GM19099 (cell line): ENCODE measurements around the gene THNSL1.

Source experiments
- POLR2A ChIP-seq: IDR thresholded peaks from 3 replicates; pipeline ENCODE4 v1.6.1; 2011; ENCODE audit warnings: low read depth; ENCODE audit not compliant: insufficient read length; ENCODE audit errors: extremely low read depth

The THNSL1 gene

DNA sequence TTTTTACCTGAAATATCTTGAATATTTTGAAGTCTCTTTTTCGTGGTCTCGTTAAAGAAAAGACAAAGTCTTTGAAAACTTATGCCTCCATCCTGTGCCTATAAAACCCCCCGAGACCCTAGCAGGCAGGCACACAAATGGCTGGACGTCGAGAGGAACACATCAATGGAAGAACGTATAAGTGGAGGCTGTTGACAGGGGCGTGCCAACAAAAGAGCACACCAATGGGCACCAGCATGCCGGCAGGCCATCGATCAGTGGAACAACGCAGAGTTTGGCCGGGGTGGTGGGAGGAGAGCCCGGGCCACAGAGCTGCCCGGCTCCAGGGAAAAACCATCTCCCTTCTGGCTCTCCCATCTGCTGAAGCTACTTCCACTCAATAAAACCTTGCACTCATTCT, 25.1 kb upstream of the THNSL1 start:
- no peak for TF ChIP-seq POLR2A

DNA sequence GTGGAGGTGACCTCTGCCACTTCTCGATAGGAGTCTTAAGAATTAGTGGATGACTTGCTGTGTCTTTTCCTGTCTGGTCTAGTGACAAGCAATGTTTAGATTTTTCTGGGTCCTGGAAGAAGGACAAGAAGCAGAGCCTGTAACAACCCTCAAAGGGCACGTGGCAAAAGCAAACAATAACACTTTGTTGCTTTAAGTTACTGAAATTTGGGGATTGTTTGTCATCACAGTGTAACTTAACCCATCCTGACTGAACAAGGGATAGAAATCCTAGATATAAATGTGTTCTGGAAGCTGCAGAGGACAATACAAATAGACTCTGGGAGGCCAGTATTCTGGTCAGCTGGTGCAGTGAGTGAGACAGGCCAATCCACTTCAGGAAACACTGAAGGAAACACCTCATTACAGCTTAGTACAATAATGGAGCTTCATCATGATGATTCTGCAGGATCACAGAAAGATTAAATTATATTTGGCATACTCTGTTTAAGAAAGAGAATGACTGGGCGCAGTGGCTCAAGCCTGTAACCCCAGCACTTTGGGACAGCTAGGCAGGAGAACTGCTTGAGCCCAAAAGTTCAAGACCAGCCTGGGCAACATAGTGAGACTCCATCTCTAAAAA, 23.8 kb upstream of the THNSL1 start:
- TF ChIP-seq POLR2A = no peak

DNA sequence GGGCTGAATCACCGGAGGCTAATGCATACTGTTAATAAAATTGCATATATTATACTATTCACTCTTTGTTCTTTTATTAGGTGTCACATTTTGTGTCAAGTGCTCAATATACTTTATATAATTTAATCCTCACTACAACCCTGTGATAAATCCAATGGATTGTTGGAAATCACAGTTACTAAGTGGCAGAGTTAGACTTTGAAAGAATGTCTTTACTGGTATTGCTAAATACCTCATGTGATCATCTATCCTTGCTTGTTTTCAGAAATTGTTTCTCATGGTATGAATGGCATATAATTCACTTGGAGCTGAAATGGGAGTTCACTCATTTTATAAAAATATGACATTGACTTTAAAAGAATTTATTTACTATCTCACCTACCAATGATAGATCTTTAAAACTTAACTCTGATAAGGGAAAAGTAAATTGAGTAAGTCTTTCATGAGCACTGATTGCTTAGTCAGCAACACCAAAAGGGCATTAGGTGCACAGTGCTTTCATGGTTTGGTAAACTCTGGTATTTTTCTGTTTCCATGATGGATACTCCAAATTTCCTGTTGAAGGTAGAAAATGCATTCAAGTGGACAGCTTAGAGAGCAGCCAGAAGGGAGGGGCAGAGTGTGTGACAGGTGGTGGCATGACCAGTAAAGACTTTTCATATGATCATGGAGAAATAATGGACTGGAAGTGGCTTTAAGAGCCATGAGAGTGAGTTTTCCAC, 23.0 kb upstream of the THNSL1 start:
- no peak for TF ChIP-seq POLR2A

DNA sequence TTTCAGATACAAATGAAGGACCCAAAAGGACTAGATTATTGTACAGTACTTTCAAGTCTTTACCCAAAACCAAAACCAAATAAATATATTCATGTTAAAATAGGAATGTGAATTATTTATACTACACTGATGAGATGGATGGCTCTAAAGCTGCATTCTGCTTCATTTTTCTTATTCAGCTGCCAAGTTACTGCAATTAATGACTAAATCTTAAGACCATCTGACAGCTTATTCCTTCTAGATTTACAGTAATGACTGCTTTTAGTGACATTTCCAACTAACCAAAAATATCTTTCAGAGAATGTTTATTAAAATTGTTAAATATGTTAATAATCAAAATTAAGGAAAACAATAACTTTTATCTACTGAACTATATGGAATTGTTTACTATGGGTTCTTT, 21.3 kb upstream of the THNSL1 start:
- no peak for TF ChIP-seq POLR2A

DNA sequence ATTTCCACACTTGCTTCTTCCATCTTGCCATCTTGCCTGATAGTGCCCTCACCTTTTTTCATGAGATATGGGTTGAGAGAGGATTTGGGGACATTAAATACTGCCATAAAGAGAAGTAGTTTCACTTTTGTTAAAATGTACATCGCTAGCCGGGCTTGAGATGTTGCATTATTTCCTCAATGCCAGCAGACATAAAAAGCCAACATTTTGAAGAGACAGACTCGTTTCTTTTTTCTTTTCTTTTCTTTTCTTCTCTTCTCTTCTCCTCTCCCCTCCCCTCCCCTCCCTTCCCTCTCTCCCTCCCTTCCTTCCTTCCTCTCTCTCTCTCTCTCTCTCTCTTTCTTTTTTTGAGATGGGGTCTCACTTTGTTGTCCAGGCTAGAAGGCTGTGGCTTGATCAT, 18.4 kb upstream of the THNSL1 start:
- no peak for TF ChIP-seq POLR2A

DNA sequence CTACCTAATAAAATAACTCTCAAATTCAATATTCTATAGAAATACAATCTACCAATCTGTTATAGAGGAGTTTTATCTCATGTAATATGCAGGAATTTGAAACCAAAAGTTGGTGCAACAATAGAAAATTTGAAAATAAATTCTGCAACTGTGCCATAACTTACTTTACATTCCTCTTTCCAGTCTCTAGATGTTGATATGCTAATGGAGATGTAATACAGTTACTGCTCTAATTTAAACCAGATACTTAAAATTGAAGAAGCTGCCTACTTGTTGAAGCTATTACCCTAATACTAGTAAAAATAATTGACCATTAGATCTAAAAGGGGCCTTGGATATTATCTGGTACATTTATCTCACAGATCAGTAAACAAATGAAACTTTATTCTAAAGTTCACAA, 1.8 kb upstream of the THNSL1 start:
- TF ChIP-seq POLR2A = no peak

DNA sequence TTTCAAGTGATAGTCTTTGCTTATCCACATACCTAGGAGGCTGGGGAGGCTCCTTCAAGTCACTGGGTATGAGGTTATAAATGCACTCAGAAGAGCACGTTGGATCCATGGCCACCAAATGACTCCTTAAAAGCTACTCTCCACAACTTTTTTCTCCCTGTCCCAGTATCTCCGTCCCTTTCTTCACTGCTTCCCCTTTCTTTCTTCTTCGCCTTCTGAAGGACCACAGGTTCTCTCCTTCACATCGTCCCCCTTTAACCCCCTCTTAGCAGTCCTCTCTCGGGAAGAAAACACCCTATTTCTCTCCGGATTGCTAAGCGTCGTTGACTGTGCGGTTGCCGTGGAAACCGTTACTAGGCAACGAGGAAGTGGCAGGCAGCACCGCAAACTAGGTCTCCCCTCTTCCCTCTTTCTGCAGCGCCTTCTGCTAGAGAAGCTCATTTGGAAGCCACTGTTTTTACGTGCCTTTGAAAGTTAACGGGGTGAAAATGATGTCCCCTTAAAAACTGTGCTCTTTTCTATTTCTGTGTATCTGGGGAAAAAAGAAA, 510 bp upstream of the THNSL1 start, which contains the start of gene ENKUR:
Gene ENKUR, minus strand, starts transcription at position 331 of the 548 bp plus-strand sequence. Its CDS starts 222 bp downstream, at position 109.
- no peak for TF ChIP-seq POLR2A

DNA sequence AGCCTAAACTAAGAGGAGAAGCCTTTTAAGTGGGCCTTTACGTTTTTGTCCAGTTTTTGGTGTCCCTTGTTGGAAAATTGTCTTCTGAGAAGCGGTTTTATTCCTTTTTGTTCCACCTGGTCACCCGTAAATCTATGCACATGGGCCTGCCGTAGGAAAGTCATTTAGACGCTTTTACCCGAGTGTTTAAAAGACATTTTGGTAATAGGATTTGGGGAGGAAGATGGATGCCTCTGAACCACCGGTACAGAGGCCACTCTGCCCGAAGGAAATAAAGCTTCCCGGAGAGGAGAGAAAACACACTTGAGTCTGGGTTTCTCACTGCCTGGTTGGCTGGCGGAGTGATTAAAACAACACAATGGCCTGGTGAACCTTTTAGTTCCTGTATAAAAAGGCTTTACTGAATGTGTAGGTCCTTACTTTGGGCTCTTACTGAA, 760 bp downstream of the THNSL1 start:
- no peak for TF ChIP-seq POLR2A

DNA sequence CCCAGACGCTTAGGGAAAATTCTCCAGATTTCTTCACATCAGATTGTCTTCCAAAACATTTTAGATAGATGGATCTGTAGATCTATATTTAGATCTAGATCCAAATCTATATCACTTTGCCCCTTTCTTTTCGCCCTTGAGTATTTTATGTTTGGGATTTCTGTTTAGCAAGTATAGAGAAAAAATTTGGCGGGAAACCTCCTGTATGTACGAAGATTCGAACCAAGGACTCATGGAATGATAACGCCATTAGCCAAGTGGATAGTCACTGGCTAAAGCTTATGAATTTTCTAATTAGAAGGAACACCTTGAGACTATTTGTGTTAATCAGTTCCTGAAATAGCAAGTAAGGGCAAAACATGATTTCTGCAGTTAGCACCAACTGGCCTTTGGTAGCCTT, 1.2 kb downstream of the THNSL1 start:
- no peak for TF ChIP-seq POLR2A

DNA sequence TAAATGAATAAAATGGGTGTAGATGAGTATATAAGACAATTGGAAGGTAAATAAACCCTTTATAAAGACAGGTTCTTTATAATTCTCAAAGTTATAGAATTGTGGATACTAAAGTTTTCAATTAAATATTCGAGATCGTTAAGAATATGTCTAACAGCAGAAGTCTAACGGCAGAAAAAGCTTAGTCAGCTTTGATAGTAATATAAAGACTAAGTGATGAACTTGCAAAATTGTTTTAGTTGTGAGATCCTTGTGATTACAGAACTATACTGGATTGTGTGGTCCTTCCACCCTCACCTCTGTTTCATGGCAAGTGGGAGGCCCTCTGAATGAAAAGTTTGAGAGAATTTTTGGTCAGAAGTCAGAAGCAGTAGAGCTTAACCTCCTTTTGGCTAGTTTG, 2.3 kb downstream of the THNSL1 start:
- TF ChIP-seq POLR2A = no peak

DNA sequence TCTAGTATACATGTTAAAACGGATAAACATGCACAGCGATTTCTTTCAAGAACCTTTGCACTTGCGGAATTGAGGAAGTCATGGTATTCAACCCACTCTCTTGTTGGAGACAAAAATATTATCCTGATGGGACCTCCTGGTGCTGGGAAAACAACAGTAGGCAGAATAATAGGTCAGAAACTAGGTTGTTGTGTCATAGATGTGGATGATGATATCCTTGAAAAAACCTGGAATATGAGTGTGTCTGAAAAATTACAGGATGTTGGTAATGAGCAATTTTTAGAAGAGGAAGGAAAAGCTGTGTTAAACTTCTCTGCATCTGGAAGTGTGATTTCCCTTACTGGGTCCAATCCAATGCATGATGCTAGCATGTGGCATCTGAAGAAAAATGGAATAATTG, 6.9 kb downstream of the THNSL1 start:
- no peak for TF ChIP-seq POLR2A

DNA sequence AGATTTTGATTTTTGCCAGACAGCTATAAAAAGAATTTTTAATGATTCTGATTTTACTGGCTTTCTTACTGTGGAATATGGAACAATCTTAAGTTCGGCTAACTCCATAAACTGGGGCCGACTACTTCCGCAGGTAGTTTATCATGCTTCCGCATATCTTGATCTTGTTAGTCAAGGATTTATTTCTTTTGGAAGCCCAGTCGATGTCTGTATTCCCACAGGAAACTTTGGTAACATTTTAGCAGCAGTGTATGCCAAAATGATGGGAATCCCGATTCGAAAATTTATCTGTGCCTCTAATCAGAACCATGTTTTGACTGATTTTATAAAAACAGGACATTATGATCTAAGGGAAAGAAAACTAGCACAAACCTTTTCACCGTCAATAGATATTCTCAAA, 8.1 kb downstream of the THNSL1 start:
- TF ChIP-seq POLR2A = no peak

DNA sequence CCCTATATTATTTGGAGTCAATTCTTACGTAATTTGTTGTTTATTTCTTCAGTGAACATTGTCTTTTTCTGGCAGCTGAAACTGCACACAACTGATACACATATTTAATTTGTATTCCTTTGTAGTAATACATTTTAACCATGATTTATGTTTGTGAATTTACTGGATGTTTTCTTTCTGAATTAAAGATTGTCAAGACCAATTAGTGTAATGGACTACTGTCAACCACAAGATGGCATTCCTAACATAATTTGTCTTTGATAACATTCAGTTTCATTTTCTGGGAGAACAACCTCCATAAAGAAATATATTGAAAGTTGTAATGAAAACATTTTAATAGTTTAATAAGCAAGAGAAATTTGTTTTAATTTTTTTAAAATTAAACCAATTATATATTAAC, 10.1 kb downstream of the THNSL1 start:
- TF ChIP-seq POLR2A = no peak

DNA sequence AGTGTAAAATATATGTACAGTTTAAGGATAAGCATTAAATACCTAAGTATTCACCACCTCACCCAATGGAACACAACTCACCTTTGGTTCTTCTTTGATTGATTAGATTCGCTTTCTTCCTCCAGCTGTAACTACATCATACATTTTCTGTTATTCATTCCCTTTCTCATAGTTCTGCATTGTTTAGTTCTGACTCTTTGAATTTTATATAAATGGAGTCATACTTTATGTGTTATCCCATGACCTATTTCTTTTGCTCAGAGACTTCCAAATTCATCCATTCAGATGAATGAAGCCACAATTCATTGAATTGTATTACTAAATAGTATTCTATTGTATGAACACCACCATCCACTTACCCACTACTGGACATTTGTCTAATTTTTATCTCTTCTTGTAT, 12.3 kb downstream of the THNSL1 start:
- TF ChIP-seq POLR2A = no peak

DNA sequence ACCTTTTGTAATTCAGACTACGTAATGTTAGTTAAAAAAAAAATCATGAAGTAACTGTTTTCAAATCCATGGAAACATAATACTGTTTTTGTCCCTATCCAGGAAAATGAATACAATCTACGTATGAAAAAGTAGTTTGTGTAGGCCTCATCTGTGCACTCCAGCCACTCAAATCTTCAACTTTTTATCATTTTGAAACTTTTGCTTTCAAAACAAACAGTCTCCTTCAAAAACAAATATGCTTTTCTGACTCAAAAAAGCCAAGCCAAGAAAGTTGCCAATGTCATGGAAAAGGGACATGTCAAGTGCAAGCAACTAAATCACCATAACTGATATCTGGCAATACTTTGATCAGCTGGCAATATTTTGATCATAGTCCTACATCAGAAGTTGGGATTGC, 13.1 kb downstream of the THNSL1 start:
- TF ChIP-seq POLR2A = no peak

DNA sequence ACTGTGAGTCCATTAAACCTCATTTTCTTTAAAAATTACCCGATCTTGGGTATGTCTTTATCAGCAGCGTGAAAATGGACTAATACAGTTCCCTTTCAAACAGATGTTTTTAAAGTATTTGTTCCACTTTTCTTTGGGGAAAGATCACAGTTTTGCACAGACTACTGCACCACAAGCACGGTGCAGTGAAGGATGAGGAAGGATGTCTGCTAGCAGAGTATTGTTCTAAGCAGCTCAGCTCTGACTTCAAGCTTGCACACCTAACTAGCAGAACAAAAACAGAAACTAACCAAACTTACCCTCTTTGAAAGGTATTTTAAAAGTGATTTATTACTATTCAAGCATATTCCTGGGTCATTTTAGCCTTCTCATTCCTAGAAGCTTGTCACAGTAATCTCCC, 20.0 kb downstream of the THNSL1 start:
- TF ChIP-seq POLR2A = no peak
